OCI-LY7 (cell line): Measurements from ENCODE around the gene LRRC7.

Source experiments
- CTCF ChIP-seq: fragments of 200-600 bp; sonication (generic); conservative IDR thresholded peaks from 2 replicates; pipeline ENCODE4 v1.5.1; 2014; ENCODE audit warnings: mild to moderate bottlenecking, antibody characterized with exemption, low read length, moderate library complexity, mixed read lengths
- EZH2phosphoT487 ChIP-seq: fragments of 200-600 bp; sonication (generic); IDR thresholded peaks from 2 replicates; pipeline ENCODE4 v1.6.1; 2018; ENCODE audit warnings: low read depth, borderline replicate concordance, mild to moderate bottlenecking, mixed run types, antibody characterized with exemption, low read length, moderate library complexity, mixed read lengths

- no peak for TF ChIP-seq CTCF
- TF ChIP-seq EZH2phosphoT487, result no peak
Observed at GRCh38 chr1:70086897-70087296, 519.2 kb downstream of the LRRC7 start.
